Measurements from ENCODE around the gene TPRX1.
"Not testable (repeated sequence)": the region's sequence is repeated elsewhere in the genome, so short reads cannot be mapped to it uniquely, and the experiment has no call there.

GRCh38 chr19:47771291-47771690, 33.1 kb downstream of the TPRX1 start:
- not testable (repeated sequence) for TF ChIP-seq CTCF (IDR thresholded peaks at IDR 0.05; ENCODE audit: low read depth, low read length, poor library complexity, severe bottlenecking); EZH2phosphoT487 (IDR thresholded peaks at IDR 0.05; ENCODE audit: borderline replicate concordance, low read length)

Data from DOHH2 (cell line).